ENCODE results near the gene YIPF7.

DNA sequence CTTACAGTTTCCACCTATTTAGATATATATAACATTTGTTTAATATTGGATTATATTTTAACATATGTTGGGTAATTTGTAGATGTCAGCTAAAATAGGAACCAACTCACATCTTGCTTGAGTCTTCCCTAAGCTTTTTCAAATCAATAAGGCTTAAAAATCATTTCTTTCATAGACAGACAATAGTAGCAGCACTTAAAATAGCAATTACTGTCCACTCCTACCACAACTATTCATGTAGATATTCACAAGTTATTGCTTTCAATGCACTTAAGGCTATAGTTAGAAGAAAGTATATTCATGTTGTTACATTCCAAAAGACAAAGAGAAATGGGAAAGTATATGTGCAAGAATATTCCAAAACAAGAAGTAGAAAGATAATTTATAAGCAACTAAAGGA, 71.2 kb downstream of the YIPF7 start:
- TF ChIP-seq, protein P1, sequence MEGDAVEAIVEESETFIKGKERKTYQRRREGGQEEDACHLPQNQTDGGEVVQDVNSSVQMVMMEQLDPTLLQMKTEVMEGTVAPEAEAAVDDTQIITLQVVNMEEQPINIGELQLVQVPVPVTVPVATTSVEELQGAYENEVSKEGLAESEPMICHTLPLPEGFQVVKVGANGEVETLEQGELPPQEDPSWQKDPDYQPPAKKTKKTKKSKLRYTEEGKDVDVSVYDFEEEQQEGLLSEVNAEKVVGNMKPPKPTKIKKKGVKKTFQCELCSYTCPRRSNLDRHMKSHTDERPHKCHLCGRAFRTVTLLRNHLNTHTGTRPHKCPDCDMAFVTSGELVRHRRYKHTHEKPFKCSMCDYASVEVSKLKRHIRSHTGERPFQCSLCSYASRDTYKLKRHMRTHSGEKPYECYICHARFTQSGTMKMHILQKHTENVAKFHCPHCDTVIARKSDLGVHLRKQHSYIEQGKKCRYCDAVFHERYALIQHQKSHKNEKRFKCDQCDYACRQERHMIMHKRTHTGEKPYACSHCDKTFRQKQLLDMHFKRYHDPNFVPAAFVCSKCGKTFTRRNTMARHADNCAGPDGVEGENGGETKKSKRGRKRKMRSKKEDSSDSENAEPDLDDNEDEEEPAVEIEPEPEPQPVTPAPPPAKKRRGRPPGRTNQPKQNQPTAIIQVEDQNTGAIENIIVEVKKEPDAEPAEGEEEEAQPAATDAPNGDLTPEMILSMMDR (IDR thresholded peaks at IDR 0.05; ENCODE audit: poor library complexity) = no peak
- TF ChIP-seq EZH2phosphoT487 (IDR thresholded peaks at IDR 0.05; ENCODE audit: low read depth, severe bottlenecking, unreplicated experiment) = no peak

Data from hepatocyte (in vitro differentiated cells).